Smooth muscle cell of the umbilical artery (primary cell): ENCODE data around the gene SLC5A9. TPM values are rescaled to one million over a fixed set of nuclear protein-coding genes. Genes with fewer than 3 reads are reported as not detected.

ENCODE experiments used
- total RNA-seq: library from RNA; depleted of rRNA; stranded (reverse); fragments of >200 nt; gene quantifications from 2 replicates; pipeline ENCODE4 v1.2.3, GENCODE V29; 2014

The SLC5A9 gene
- not detected in 2 replicates for total RNA-seq

GRCh38 chr1:48222501-48223242, at the start of gene SLC5A9:
SLC5A9 (plus strand) TSS chr1:48222716; CDS start chr1:48222737, 21 bp downstream.

Other genes with a start within 250 kb of the SLC5A9 start
- gene TRABD2B, start 225.3 kb upstream of the SLC5A9 start, total RNA-seq: under 0.01 and 0.14 TPM in 2 replicates
- gene SPATA6, start 249.5 kb downstream of the SLC5A9 start, total RNA-seq: 2.6 and 3.9 TPM in 2 replicates